ENCODE results near the gene MMP23B. TPM values are rescaled to one million over a fixed set of nuclear protein-coding genes. Genes with fewer than 3 reads are reported as not detected.

MMP23B gene
- total RNA-seq, 1 experiment from 2014 or later = 0.67 TPM

DNA sequence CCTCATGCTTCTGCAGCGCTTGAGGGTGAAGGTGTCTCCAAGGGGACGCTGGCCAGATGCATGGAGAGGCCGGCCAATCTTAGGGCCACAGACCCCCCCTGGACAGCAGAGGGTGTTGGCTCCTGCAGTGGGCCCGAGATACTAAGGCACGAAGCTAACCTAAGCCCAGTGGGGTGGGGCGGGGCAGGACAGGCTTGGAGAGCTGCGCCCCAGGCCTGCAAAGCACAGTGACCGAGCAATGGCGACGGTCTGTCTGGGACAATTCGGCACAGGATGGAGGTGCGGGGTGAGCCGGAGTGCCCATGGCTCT lies 33.3 kb upstream of the MMP23B start:
- POLR2A ChIA-PET (ENCODE audit: low non-redundant PET) = no interaction called here
- no peak for DNase-seq (ENCODE audit: low spot score)
- intact Hi-C loops (cut with micrococcal nuclease; ENCODE audit: unreplicated experiment) = no loop called here
- no peaks in the 10 kb centered on the region for H3K4me1 ChIP-seq (ENCODE audit: insufficient read depth, low read length, poor library complexity, severe bottlenecking)
- no peak overlapping the region for H3K27ac ChIP-seq (ENCODE audit: low read depth, low read length, poor library complexity, severe bottlenecking)
- BruUV-seq (replicated peaks) = no TSS peak
- CTCF ChIA-PET = no interaction called here
- H3K4me3 ChIP-seq (ENCODE audit: low read depth, low read length, poor library complexity, severe bottlenecking) = no peak overlapping the region
- H3K9me3 ChIP-seq (ENCODE audit: low read depth, low read length, poor library complexity, severe bottlenecking) = no peaks in the 10 kb centered on the region
- H3K36me3 ChIP-seq (ENCODE audit: insufficient read depth, low read length, poor library complexity, severe bottlenecking) = no peaks in the 10 kb centered on the region
- TF ChIP-seq EZH2 (IDR thresholded peaks at IDR 0.05; ENCODE audit: borderline replicate concordance, low read depth, low read length, poor library complexity, severe bottlenecking) = no peak
- TF ChIP-seq, protein P1, sequence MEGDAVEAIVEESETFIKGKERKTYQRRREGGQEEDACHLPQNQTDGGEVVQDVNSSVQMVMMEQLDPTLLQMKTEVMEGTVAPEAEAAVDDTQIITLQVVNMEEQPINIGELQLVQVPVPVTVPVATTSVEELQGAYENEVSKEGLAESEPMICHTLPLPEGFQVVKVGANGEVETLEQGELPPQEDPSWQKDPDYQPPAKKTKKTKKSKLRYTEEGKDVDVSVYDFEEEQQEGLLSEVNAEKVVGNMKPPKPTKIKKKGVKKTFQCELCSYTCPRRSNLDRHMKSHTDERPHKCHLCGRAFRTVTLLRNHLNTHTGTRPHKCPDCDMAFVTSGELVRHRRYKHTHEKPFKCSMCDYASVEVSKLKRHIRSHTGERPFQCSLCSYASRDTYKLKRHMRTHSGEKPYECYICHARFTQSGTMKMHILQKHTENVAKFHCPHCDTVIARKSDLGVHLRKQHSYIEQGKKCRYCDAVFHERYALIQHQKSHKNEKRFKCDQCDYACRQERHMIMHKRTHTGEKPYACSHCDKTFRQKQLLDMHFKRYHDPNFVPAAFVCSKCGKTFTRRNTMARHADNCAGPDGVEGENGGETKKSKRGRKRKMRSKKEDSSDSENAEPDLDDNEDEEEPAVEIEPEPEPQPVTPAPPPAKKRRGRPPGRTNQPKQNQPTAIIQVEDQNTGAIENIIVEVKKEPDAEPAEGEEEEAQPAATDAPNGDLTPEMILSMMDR (conservative IDR thresholded peaks at IDR 0.05; ENCODE audit: low read depth, low read length) = no peak
- H3K27me3 ChIP-seq (replicated peaks; ENCODE audit: insufficient read depth, low read depth, low read length, poor library complexity) = no peaks in the 10 kb centered on the region

- BruUV-seq (replicated peaks) = no TSS peak
- no peaks in the 10 kb centered on the region for H3K36me3 ChIP-seq (ENCODE audit: insufficient read depth, low read length, poor library complexity, severe bottlenecking)
- CTCF ChIA-PET = no interaction called here
- TF ChIP-seq, protein P1 (conservative IDR thresholded peaks at IDR 0.05; ENCODE audit: low read depth, low read length) = no peak; the same call in 1 of the 2 replicates
- TF ChIP-seq EZH2 (IDR thresholded peaks at IDR 0.05; ENCODE audit: borderline replicate concordance, low read depth, low read length, poor library complexity, severe bottlenecking) = no peak
- H3K4me1 ChIP-seq (ENCODE audit: insufficient read depth, low read length, poor library complexity, severe bottlenecking) = no peaks in the 10 kb centered on the region
- no peaks in the 10 kb centered on the region for H3K9me3 ChIP-seq (ENCODE audit: low read depth, low read length, poor library complexity, severe bottlenecking)
- H3K4me3 ChIP-seq (ENCODE audit: low read depth, low read length, poor library complexity, severe bottlenecking) = peak overlapping the region; percentile 15
- H3K27me3 ChIP-seq (replicated peaks; ENCODE audit: insufficient read depth, low read depth, low read length, poor library complexity) = no peaks in the 10 kb centered on the region
- POLR2A ChIA-PET (ENCODE audit: low non-redundant PET) = no interaction called here
- intact Hi-C loops (cut with micrococcal nuclease; ENCODE audit: unreplicated experiment) = no loop called here
- H3K27ac ChIP-seq (ENCODE audit: low read depth, low read length, poor library complexity, severe bottlenecking) = no peak overlapping the region
- DNase-seq (ENCODE audit: low spot score) = peak; percentile 63
These were observed 32.7 kb upstream of the MMP23B start for GRCh38 chr1:1599030-1599934.

GRCh38 chr1:1599935-1600860 lies 31.8 kb upstream of the MMP23B start, which contains the start of gene FNDC10:
FNDC10 (minus strand) TSS chr1:1600135; CDS start chr1:1600015, 120 bp downstream.
- no TSS peak for BruUV-seq (replicated peaks)
- intact Hi-C loops (cut with micrococcal nuclease; ENCODE audit: unreplicated experiment) = no loop called here
- Histone ChIP-seq H3K4me1 (ENCODE audit: insufficient read depth, low read length, poor library complexity, severe bottlenecking) (no peaks in the 10 kb centered on the region), H3K27me3 (replicated peaks; ENCODE audit: insufficient read depth, low read depth, low read length, poor library complexity) (no peaks in the 10 kb centered on the region), H3K9me3 (ENCODE audit: low read depth, low read length, poor library complexity, severe bottlenecking) (no peaks in the 10 kb centered on the region), H3K27ac (ENCODE audit: low read depth, low read length, poor library complexity, severe bottlenecking) (no peak within 1 kb of the TSS), H3K4me3 (ENCODE audit: low read depth, low read length, poor library complexity, severe bottlenecking) (peak within 1 kb of the TSS; percentile 38), H3K36me3 (ENCODE audit: insufficient read depth, low read length, poor library complexity, severe bottlenecking) (no peaks in the 10 kb centered on the region)
- CTCF ChIA-PET = no interaction called here
- DNase-seq (ENCODE audit: low spot score) = no peak
- no peak for TF ChIP-seq EZH2 (IDR thresholded peaks at IDR 0.05; ENCODE audit: borderline replicate concordance, low read depth, low read length, poor library complexity, severe bottlenecking)
- TF ChIP-seq, protein P1 (conservative IDR thresholded peaks at IDR 0.05; ENCODE audit: low read depth, low read length) = no peak
- POLR2A ChIA-PET (ENCODE audit: low non-redundant PET) = no interaction called here
